ENCODE results near the gene VSTM2L.

Gene VSTM2L

GRCh38 chr20:37972256-37973058 lies 69.5 kb downstream of the VSTM2L start:
- Histone ChIP-seq H3K9ac (ENCODE audit: low read length) (no peak overlapping the region), H3K9me2 (ENCODE audit: low read depth, low read length) (no peaks in the 10 kb centered on the region), H3K4me1 (ENCODE audit: insufficient read depth, low read length, severe bottlenecking) (peaks cover 9% of the 10 kb centered on the region), H3K9me3 (ENCODE audit: low read length) (no peaks in the 10 kb centered on the region), H3K27me3 (ENCODE audit: insufficient read depth, low read length) (0 out of 2 replicates have a peak, but pooled peaks cover 5% of the 10 kb centered on the region), H4K20me1 (ENCODE audit: insufficient read depth, low read length) (no peaks in the 10 kb centered on the region), H3K79me2 (ENCODE audit: insufficient read depth, low read length) (no peaks in the 10 kb centered on the region), H3K4me2 (ENCODE audit: low read length) (no peak overlapping the region), H3K4me3 (ENCODE audit: low read depth, low read length, poor library complexity, severe bottlenecking) (no peak overlapping the region), H3K36me3 (ENCODE audit: insufficient read depth, low read length) (no peaks in the 10 kb centered on the region), H3F3A (ENCODE audit: insufficient read depth, low read length) (no peaks in the 10 kb centered on the region), H3K27ac (ENCODE audit: low read depth, low read length, poor library complexity, severe bottlenecking) (no peak overlapping the region), H2AFZ (ENCODE audit: low read length) (no peak overlapping the region)
- TF ChIP-seq EZH2 (IDR thresholded peaks at IDR 0.05; ENCODE audit: borderline replicate concordance, low read length) (no peak), CTCF (IDR thresholded peaks at IDR 0.05; ENCODE audit: low read length) (no peak)

GRCh38 chr20:37973059-37973910 lies 70.4 kb downstream of the VSTM2L start:
- Histone ChIP-seq H3K9me3 (ENCODE audit: low read length) (no peaks in the 10 kb centered on the region), H3K79me2 (ENCODE audit: insufficient read depth, low read length) (no peaks in the 10 kb centered on the region), H3K27ac (ENCODE audit: low read depth, low read length, poor library complexity, severe bottlenecking) (no peak overlapping the region), H4K20me1 (ENCODE audit: insufficient read depth, low read length) (no peaks in the 10 kb centered on the region), H3K36me3 (ENCODE audit: insufficient read depth, low read length) (no peaks in the 10 kb centered on the region), H3K9ac (ENCODE audit: low read length) (no peak overlapping the region), H2AFZ (ENCODE audit: low read length) (no peak overlapping the region), H3K4me3 (ENCODE audit: low read depth, low read length, poor library complexity, severe bottlenecking) (no peak overlapping the region), H3K4me2 (ENCODE audit: low read length) (no peak overlapping the region), H3K9me2 (ENCODE audit: low read depth, low read length) (no peaks in the 10 kb centered on the region), H3K27me3 (ENCODE audit: insufficient read depth, low read length) (0 out of 2 replicates have a peak, but pooled peaks cover 5% of the 10 kb centered on the region), H3F3A (ENCODE audit: insufficient read depth, low read length) (no peaks in the 10 kb centered on the region), H3K4me1 (ENCODE audit: insufficient read depth, low read length, severe bottlenecking) (peaks cover 13% of the 10 kb centered on the region)
- TF ChIP-seq EZH2 (IDR thresholded peaks at IDR 0.05; ENCODE audit: borderline replicate concordance, low read length) (no peak), CTCF (IDR thresholded peaks at IDR 0.05; ENCODE audit: low read length) (no peak)

GRCh38 chr20:37976887-37977286 lies 74.0 kb downstream of the VSTM2L start:
- Histone ChIP-seq H3K27ac (ENCODE audit: low read depth, low read length, poor library complexity, severe bottlenecking) (no peak overlapping the region), H3K4me1 (ENCODE audit: insufficient read depth, low read length, severe bottlenecking) (peaks cover 13% of the 10 kb centered on the region), H3K27me3 (ENCODE audit: insufficient read depth, low read length) (no peaks in the 10 kb centered on the region), H3K9me3 (ENCODE audit: low read length) (no peaks in the 10 kb centered on the region), H3F3A (ENCODE audit: insufficient read depth, low read length) (no peaks in the 10 kb centered on the region), H3K4me3 (ENCODE audit: low read depth, low read length, poor library complexity, severe bottlenecking) (no peak overlapping the region), H3K36me3 (ENCODE audit: insufficient read depth, low read length) (0 out of 2 replicates have a peak, but pooled peaks cover 5% of the 10 kb centered on the region), H3K9me2 (ENCODE audit: low read depth, low read length) (no peaks in the 10 kb centered on the region), H4K20me1 (ENCODE audit: insufficient read depth, low read length) (no peaks in the 10 kb centered on the region), H3K9ac (ENCODE audit: low read length) (no peak overlapping the region), H2AFZ (ENCODE audit: low read length) (no peak overlapping the region), H3K79me2 (ENCODE audit: insufficient read depth, low read length) (no peaks in the 10 kb centered on the region), H3K4me2 (ENCODE audit: low read length) (no peak overlapping the region)
- TF ChIP-seq CTCF (IDR thresholded peaks at IDR 0.05; ENCODE audit: low read length) (no peak), EZH2 (IDR thresholded peaks at IDR 0.05; ENCODE audit: borderline replicate concordance, low read length) (no peak)

Data from OCI-LY1 (cell line).